GM13976 (cell line): Measurements from ENCODE around the gene CCNC.

Source experiments
- DNase-seq: peaks from one replicate; pipeline ENCODE4 v3.0.0; 2012; ENCODE audit warnings: low spot score
- in situ Hi-C: fragments of 300-500 bp; cut with MboI; formaldehyde crosslinking; loops from one replicate; pipeline ENCODE4 v1.12.0; 2022; ENCODE audit warnings: low sequenced_read_pairs, mixed read lengths, inconsistent platforms; ENCODE audit not compliant: unreplicated experiment
- TF ChIP-seq, protein P1 (sequence below): IDR thresholded peaks from 2 replicates; pipeline ENCODE4 v1.5.1; 2012; ENCODE audit warnings: borderline replicate concordance, mild to moderate bottlenecking; ENCODE audit not compliant: insufficient read depth; ENCODE audit errors: extremely low read depth, missing control alignments, control extremely low read depth

Gene CCNC, protein sequence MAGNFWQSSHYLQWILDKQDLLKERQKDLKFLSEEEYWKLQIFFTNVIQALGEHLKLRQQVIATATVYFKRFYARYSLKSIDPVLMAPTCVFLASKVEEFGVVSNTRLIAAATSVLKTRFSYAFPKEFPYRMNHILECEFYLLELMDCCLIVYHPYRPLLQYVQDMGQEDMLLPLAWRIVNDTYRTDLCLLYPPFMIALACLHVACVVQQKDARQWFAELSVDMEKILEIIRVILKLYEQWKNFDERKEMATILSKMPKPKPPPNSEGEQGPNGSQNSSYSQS

DNA sequence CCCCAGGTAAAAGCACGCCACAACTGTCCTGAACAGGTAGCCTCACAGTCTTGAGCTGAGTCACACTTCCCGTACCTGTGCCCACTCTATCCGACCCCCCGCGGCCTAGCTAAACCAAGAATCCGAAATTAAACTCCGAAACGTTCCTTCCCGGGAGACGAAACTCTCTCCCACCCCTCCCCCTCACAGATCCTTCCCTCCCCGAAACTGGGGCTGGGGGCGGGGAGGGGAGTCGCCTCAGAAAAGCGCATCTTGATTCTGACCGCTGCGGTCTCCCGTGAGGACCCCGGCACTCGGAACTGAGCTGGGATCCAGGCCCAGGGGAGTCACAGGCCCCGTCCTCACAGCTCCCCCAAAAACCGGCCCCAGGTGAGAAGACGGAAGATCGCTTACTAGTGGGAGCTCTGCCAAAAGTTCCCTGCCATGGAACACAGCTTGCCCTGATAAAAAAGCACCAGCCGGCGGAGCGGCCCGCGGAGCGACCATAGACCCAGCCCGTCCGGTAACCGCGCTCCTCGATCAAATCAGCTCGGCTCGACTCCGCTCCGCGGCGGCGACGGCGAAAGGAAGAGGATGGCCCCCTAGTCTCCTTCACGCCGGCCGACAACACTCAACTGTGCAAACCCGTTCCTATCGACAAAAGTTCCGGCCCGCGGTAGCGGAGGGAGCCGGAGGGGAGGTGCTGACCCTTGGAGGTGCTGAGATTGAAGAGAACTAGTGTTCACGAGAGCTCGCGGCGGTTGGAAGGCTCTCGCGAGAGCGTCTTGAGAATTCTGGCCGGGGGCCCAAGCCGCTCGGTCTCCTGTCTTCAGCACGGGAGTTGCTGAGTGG is at the start of gene CCNC:
Gene CCNC, minus strand, starts transcription at position 558 of the 831 bp plus-strand sequence. Its CDS starts 133 bp downstream, at position 425.
- DNase-seq = peak; percentile 93
- TF ChIP-seq, protein P1, sequence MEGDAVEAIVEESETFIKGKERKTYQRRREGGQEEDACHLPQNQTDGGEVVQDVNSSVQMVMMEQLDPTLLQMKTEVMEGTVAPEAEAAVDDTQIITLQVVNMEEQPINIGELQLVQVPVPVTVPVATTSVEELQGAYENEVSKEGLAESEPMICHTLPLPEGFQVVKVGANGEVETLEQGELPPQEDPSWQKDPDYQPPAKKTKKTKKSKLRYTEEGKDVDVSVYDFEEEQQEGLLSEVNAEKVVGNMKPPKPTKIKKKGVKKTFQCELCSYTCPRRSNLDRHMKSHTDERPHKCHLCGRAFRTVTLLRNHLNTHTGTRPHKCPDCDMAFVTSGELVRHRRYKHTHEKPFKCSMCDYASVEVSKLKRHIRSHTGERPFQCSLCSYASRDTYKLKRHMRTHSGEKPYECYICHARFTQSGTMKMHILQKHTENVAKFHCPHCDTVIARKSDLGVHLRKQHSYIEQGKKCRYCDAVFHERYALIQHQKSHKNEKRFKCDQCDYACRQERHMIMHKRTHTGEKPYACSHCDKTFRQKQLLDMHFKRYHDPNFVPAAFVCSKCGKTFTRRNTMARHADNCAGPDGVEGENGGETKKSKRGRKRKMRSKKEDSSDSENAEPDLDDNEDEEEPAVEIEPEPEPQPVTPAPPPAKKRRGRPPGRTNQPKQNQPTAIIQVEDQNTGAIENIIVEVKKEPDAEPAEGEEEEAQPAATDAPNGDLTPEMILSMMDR = no peak
- in situ Hi-C loops = no loop called here

DNA sequence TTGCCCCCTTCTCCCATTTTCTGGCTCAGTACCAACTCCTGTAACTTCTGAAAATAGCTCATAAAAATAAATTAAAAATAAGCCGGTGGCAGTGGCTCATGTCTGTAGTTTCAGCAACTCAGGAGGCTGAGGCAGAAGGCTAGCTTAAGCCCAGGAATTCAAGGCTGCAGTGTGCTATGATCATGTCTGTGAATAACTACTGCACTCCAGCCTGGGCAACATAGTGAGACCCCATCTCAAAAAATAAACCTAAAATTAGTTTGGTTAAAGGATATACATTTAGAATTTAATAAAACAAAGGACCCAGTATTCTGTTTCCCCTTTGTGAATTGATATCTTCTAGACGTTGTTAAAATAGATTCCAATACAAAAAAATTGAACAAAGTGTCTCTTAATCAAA is 48.7 kb upstream of the CCNC start:
- no peak for DNase-seq
- TF ChIP-seq, protein P1 = no peak
- in situ Hi-C loops = loop anchor here (25.0 kb wide), 1 partner anchor 845 kb away; the partner anchor contains the start of gene SIM1

DNA sequence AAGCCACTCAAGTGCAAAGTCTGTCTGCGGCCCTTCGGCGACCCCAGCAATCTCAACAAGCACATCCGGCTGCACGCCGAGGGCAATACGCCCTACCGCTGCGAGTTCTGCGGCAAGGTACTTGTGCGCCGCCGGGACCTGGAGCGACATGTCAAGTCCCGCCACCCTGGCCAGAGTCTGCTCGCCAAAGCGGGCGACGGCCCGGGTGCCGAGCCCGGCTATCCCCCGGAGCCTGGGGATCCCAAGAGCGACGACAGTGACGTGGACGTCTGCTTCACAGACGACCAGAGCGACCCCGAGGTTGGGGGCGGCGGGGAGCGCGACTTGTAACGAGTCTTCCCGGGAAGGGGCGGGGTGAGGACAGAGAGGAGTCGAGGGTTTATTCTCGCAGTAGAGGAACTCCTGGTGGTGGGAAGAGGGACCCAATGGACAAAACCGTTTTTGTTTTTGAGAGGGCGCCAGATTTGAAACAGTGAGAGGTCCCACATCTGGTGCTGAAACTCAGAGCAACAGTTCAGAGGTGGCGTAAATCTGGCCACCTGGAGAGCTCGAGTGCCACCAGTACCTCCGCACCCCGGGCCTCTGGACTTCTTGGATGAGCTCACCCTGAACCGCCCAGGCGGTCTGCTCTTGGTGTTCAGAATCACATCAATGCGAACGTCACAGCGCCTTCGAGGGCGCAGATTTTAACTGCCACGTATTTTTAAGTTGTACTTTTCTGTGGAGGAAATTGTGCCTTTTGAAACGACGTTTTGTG is 46.1 kb upstream of the CCNC start:
- peak; percentile 36 for DNase-seq
- TF ChIP-seq, protein P1 = no peak
- in situ Hi-C loops = loop anchor here (25.0 kb wide), 1 partner anchor 848 kb away; the partner anchor contains the start of gene SIM1

DNA sequence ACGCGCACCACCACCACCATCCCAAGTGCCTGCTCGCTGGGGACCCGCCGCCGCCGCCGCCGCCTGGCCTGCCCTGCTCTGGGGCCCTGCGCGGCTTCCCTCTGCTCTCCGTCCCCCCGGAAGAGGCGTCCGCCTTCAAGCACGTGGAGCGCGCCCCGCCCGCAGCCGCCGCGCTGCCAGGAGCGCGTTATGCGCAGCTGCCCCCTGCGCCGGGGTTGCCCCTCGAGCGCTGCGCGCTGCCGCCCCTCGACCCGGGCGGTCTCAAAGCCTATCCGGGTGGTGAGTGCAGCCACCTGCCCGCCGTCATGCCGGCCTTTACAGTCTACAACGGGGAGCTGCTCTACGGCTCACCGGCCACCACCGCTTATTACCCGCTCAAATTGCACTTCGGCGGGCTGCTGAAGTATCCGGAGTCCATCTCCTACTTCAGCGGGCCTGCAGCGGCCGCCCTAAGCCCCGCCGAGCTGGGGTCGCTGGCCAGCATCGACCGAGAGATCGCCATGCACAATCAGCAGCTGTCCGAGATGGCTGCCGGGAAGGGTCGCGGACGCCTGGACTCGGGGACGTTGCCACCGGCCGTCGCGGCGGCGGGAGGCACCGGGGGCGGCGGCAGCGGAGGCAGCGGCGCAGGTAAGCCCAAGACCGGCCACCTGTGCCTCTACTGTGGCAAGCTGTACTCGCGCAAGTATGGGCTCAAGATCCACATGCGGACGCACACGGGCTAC is 45.4 kb upstream of the CCNC start:
- DNase-seq = peak; percentile 75
- in situ Hi-C loops = loop anchor here (25.0 kb wide), 1 partner anchor 848 kb away; the partner anchor contains the start of gene SIM1
- TF ChIP-seq, protein P1 = no peak

DNA sequence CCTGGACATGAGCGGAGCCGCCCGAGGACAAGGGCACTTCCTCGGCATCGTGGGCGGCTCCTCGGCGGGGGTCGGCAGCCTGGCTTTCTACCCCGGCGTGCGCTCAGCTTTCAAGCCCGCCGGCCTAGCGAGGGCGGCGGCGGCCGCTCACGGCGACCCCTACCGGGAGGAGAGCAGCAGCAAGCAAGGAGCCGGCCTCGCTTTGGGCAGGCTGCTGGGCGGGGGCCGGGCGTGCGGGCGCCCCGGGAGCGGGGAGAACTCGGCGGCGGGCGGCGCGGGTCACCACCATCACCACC is 44.9 kb upstream of the CCNC start:
- TF ChIP-seq, protein P1 = peak; percentile 77
- peak; percentile 81 for DNase-seq
- in situ Hi-C loops = loop anchor here (25.0 kb wide), 1 partner anchor 849 kb away; the partner anchor contains the start of gene SIM1
